Globus pallidus (tissue), 1 donor: ENCODE data around the gene ADCYAP1.
"Not testable (repeated sequence)": the region's sequence is repeated elsewhere in the genome, so short reads cannot be mapped to it uniquely, and the experiment has no call there.

Source experiments
- DNase-seq: peaks from one replicate; pipeline ENCODE4 v3.0.0-alpha.2; 2015; ENCODE audit warnings: low spot score

ADCYAP1 gene

GRCh38 chr18:904218-905090 lies at the start of gene ADCYAP1:
ADCYAP1 (plus strand) TSS chr18:904871; CDS start chr18:905387, 516 bp downstream.
- DNase-seq, result no peak

DNA sequence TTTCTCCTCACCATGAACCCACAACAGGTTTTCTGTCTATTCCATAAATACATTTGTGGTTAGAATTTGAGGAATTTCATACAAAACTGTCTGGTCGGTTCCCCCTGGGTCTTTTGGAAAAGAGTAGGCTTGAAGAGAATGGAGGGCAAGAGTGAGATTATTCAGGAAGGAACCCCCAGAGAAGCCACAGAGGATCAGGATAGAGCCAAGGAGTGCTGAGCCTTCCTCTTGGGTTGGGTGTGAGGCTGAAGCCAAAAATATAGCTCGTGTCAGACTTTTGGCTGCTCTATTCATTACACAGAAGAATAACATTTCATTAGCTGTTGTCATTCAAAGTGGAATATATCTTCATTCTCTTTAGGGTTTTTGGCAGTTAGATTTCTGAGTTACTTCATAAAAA lies 46.7 kb upstream of the ADCYAP1 start:
- no peak for DNase-seq

DNA sequence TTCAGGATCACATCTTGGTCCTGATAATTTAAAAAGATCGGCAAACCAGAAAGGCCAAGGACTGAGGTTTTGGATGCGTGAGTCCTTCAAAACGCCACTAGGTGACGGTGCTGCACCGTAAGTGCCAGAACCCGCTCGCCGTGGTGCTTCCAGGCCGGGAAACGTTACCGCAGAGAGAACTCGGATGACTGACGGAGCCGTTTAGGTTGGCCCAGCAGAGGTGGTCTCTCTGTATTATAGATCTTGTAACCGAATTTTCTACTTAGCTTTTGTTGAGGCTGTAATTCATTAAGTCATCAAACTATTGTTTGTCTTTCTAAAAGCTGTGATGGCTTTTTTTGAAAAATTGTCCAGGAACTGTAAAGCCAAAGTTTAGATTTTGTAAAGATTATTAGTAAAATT lies 39.8 kb upstream of the ADCYAP1 start:
- DNase-seq, result peak; percentile 43

DNA sequence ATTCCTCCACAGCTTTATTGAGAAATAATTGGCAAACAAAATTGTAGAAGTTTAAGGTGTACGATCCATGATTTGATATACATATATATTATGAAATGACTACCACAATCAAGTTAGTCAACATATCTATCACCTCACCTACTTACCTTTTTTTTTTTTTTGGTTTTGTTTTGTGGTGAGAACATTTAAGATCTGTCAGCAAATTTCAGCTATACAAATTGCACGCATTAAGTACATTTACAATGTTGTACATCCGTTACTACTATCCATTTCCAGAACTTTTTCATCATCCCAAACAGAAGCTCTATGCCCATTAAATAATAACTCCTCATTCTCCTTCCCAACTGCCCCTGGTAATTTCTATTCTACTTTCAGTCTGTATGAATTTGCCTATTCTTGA lies 37.4 kb upstream of the ADCYAP1 start:
- no peak for DNase-seq

GRCh38 chr18:873426-873825 lies 31.2 kb upstream of the ADCYAP1 start:
- DNase-seq, result not testable (repeated sequence)

DNA sequence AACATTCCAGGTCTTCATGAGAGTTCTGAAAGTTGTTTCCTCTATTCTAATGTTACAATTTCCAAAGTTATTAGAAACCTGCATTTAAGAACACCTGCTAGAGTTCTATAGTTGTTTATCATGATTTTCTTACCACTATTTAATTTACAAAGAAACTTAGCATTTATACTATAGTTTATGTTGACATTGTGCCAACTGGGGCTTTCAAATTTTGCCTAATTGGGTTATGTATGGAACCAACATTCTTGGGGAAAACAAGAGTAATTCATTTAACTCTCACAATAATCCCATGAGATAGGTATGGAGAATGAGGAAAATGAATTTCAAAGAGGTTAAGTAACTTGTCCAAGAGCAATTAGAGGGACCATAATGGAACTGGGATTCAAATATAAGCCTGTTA lies 28.8 kb upstream of the ADCYAP1 start:
- DNase-seq, result no peak

DNA sequence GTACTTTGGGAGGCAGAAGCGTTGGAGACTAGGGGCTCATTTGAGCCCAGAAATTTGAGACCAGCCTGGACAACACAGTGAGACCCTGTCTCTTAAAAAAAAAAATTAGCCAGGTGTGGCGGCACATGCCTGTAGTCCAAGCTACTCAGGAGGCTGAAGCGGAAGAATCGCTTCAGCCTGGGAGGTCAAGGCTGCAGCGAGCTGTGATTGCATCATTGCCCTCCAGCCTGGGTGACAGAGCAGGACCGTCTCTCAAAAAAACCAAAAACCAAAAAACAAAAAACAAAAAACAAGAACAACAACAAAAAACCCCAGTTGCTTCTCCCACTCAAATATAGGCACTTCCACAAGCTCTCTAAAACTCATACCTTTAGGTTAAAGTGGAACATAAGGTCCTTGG lies 27.4 kb upstream of the ADCYAP1 start:
- DNase-seq, result no peak

- DNase-seq, result no peak
These were observed 18.6 kb upstream of the ADCYAP1 start for GRCh38 chr18:886076-886475.

DNA sequence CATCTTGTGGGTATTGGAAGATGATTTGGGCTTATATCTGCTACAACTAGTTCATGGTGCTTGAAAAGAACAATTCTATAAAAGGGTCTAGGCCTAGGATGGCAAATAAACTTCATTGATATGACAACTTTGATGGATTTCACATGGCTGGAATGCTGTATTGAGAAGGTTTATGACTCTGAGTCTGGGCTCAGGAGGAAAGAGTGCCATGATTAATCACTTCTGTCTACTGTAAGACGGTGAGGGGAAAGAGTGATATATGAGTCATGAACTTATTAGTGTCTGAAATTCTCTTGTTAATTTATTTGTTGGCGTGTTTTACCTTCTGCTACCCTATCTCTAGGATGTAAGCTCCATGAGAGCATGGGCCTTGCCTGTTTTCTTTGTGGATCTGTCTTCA lies 17.0 kb upstream of the ADCYAP1 start:
- no peak for DNase-seq

DNA sequence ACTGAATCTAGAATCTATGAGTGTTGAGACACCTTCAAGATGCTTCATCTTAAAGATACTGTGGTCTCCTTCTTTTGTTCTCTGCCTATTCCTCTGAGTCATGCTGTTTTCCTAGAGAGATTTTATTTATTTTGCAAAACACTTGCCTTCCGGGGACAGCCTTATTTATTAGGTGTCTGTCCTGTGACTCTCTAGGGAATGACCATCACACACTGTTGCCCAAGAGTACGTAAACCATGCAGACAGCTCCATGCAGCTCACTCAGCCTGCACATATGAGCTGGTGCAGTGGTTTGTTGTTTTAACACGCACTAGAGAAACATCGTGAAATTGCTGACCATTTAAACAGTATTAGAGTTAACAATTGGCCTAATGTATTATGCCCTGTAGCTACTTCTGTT lies 12.4 kb upstream of the ADCYAP1 start:
- no peak for DNase-seq

DNA sequence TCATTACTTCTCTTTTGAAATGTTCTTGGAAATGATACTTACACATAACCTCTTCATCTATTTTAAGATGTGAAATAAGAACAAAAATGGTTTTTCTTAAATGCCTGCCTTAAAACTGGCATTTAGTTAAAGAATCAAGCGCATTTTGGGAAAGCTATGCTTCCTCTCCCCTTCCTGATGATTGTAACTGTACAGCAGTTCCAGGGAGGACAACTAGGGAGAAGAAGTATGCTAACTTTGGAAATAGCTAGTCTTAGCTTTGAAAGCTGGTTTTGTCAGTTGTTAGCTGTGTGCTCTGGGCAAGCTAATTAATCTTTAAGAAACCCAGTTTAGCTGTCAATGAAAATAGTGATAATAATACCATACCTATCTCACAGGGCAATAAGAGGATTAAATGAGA lies 8.4 kb upstream of the ADCYAP1 start:
- no peak for DNase-seq

- no peak for DNase-seq
These were observed 2.9 kb upstream of the ADCYAP1 start for GRCh38 chr18:901761-902160.

GRCh38 chr18:902229-902628 lies 2.4 kb upstream of the ADCYAP1 start:
- no peak for DNase-seq

GRCh38 chr18:903701-904100 lies 970 bp upstream of the ADCYAP1 start:
- peak; percentile 19 for DNase-seq

DNA sequence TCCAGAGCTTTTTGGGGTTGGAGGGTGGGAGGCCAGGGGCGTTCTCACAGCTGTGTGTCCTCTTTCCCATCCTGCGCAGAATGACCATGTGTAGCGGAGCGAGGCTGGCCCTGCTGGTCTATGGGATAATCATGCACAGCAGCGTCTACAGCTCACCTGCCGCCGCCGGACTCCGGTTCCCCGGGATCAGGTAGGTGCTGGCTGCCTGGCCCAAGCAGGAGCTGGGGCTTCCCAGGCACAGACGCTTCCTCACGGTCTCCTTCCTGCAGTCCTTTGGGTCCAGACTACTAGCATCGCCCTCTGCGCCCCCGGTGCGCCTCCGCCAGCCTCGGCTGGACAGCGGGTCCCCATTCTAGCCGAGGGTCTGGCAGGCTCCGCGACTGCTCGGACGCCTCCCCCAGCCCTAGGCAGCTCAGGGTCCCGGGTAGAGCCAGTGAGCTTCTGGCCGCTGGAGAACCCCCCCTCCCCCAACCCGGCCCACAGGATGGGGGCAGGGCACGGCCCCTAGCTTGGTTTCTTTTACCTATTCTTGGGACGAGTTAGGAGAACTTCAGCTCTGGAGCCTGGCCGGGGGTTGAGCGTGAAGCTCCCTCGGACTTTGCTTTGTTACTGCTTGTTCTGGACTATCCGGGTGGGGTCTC lies 756 bp downstream of the ADCYAP1 start:
- no peak for DNase-seq

DNA sequence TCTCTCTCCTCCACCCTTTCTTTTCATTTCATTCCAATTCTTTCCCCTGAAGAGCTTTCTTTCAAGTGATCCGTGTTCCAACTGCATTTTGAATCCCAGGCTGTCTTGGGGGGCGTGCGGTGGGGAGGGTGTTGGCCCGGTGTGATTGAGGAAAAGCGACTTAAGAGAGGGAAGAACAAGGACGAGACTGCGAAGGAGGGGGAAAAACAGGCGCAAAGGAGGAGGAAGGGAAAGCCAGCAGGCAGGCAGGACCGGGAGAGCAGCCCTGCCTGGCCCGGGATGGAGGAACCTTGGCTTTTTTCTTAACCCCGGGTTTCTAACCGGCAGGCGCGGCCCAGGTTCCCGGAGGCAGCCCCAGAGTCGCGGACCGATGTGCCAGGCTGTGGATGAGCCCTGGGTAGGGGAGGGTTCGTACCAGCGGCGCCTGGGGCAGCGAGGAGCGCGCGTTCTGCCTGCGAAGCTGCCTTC lies 1.3 kb downstream of the ADCYAP1 start:
- DNase-seq, result no peak

DNA sequence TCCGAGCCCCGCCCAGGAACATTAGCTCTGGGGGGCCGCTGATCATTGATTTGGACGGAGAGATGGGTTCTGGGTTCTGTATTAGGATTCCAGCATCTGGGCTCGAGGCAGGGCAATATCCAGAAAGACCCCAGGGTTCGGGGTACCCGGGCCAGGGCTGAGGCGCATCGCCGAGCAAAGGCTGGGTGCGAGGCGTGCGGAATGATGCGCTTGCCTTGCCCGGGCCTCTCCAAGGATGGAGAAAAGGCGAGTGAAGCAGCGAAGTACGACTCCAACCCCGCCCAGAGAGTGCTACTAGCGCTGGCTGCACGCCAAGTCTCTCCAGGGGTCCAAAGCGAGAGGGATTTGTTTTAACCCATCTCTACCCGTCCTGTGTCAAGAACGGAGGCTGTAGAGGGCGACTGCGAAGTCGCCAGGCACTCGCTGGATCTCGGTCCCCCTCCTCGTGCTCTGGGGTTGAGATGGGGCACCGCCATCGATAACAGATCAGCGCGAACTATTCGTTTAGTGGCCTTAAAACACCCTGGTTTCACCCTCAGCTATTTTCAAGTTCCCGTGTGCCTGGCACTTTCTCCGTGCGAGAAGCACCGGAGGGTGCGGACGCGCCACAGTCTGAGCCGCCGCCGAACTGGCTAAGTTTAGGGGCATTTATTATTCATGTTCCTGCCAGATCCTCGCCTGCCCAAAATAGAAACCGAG lies 1.9 kb downstream of the ADCYAP1 start:
- no peak for DNase-seq

- no peak for DNase-seq
These were observed 2.6 kb downstream of the ADCYAP1 start for GRCh38 chr18:907115-907884.

- no peak for DNase-seq
These were observed 3.5 kb downstream of the ADCYAP1 start for GRCh38 chr18:907885-908757.

GRCh38 chr18:908758-909724 lies 4.4 kb downstream of the ADCYAP1 start:
- DNase-seq, result no peak
